Chondrocyte (in vitro differentiated cells): Measurements from ENCODE around the gene BCL2A1. TPM values are rescaled to one million over a fixed set of nuclear protein-coding genes. Genes with fewer than 3 reads are reported as not detected.
"Not testable (repeated sequence)": the region's sequence is repeated elsewhere in the genome, so short reads cannot be mapped to it uniquely, and the experiment has no call there.

Source experiments
- DNase-seq: peaks from one replicate; pipeline ENCODE4 v3.0.0; 2021; ENCODE audit warnings: mixed read lengths, low spot score
- H3K27ac Mint-ChIP-seq: one replicate; pipeline ENCODE4 v1.8.0; 2021; ENCODE audit warnings: mild to moderate bottlenecking, moderate library complexity, mixed read lengths; ENCODE audit not compliant: unreplicated experiment
- H3K27me3 Mint-ChIP-seq: 2 replicates; pipeline ENCODE4 v1.8.0; 2021; ENCODE audit warnings: low read depth, mixed read lengths
- H3K36me3 Mint-ChIP-seq: 2 replicates; pipeline ENCODE4 v1.8.0; 2021; ENCODE audit warnings: low read depth, mixed read lengths
- H3K4me1 Mint-ChIP-seq: 2 replicates; pipeline ENCODE4 v1.8.0; 2021; ENCODE audit warnings: low read depth, mild to moderate bottlenecking, mixed read lengths
- H3K4me3 Mint-ChIP-seq: one replicate; pipeline ENCODE4 v1.8.0; 2021; ENCODE audit warnings: mild to moderate bottlenecking, moderate library complexity, mixed read lengths; ENCODE audit not compliant: unreplicated experiment
- H3K9me3 Mint-ChIP-seq: 2 replicates; pipeline ENCODE4 v1.8.0; 2021; ENCODE audit warnings: low read depth, mixed read lengths
- CTCF ChIP-seq: fragments of 200-600 bp; sonication (generic); IDR thresholded peaks from 2 replicates; pipeline ENCODE4 v1.5.0; 2021; ENCODE audit warnings: antibody characterized with exemption, mild to moderate bottlenecking, moderate library complexity
- total RNA-seq: library from RNA; stranded (reverse); gene quantifications from 3 replicates; pipeline ENCODE4 v1.2.1, GENCODE V29; 2021

Gene BCL2A1
- total RNA-seq, 1 donor from 2014 or later, result not detected

- H3K27me3 Mint-ChIP-seq, result no peaks in the 10 kb centered on the region
- DNase-seq, result no peak
- no peak overlapping the region for H3K4me3 Mint-ChIP-seq
- H3K36me3 Mint-ChIP-seq, result no peaks in the 10 kb centered on the region
- no peak for TF ChIP-seq CTCF
- peaks cover 7% of the 10 kb centered on the region for H3K4me1 Mint-ChIP-seq
- H3K9me3 Mint-ChIP-seq, result peaks cover 11% of the 10 kb centered on the region
- H3K27ac Mint-ChIP-seq, result no peak overlapping the region
Measured at GRCh38 chr15:80015156-80015555, 44.2 kb upstream of the BCL2A1 start.

- not testable (repeated sequence) for H3K36me3 Mint-ChIP-seq, H3K27me3 Mint-ChIP-seq, DNase-seq, H3K4me3 Mint-ChIP-seq, H3K27ac Mint-ChIP-seq, H3K4me1 Mint-ChIP-seq, H3K9me3 Mint-ChIP-seq
Measured at GRCh38 chr15:80014186-80014585, 43.2 kb upstream of the BCL2A1 start.

- no peak for TF ChIP-seq CTCF
- Mint-ChIP-seq H3K4me1 (peaks cover 7% of the 10 kb centered on the region), H3K4me3 (no peak overlapping the region), H3K27ac (no peak overlapping the region), H3K36me3 (no peaks in the 10 kb centered on the region), H3K27me3 (no peaks in the 10 kb centered on the region), H3K9me3 (peaks cover 10% of the 10 kb centered on the region)
- DNase-seq, result no peak
Measured at GRCh38 chr15:80012060-80012726, 41.2 kb upstream of the BCL2A1 start.

- Mint-ChIP-seq H3K27me3 (no peaks in the 10 kb centered on the region), H3K27ac (no peak overlapping the region), H3K9me3 (peaks cover 10% of the 10 kb centered on the region), H3K4me1 (peaks cover 7% of the 10 kb centered on the region), H3K36me3 (no peaks in the 10 kb centered on the region), H3K4me3 (no peak overlapping the region)
- no peak for TF ChIP-seq CTCF
- DNase-seq, result no peak
Measured at GRCh38 chr15:80011596-80011995, 40.6 kb upstream of the BCL2A1 start.

- not testable (repeated sequence) for H3K4me3 Mint-ChIP-seq
Measured at GRCh38 chr15:80011041-80011523, 40.1 kb upstream of the BCL2A1 start.

GRCh38 chr15:80010131-80010673 lies 39.2 kb upstream of the BCL2A1 start:
- no peak for TF ChIP-seq CTCF
- peaks cover 7% of the 10 kb centered on the region for H3K4me1 Mint-ChIP-seq
- DNase-seq, result no peak
- H3K27ac Mint-ChIP-seq, result no peak overlapping the region
- no peaks in the 10 kb centered on the region for H3K27me3 Mint-ChIP-seq
- peaks cover 9% of the 10 kb centered on the region for H3K9me3 Mint-ChIP-seq
- H3K36me3 Mint-ChIP-seq, result no peaks in the 10 kb centered on the region
- H3K4me3 Mint-ChIP-seq, result no peak overlapping the region

More at GRCh38 chr15:80011041-80011523, 40.1 kb upstream of the BCL2A1 start:
- not testable (repeated sequence) for H3K36me3 Mint-ChIP-seq, H3K9me3 Mint-ChIP-seq, H3K4me1 Mint-ChIP-seq, DNase-seq, H3K27me3 Mint-ChIP-seq
- peak overlapping the region; percentile 59 for H3K27ac Mint-ChIP-seq
